ENCODE data around the gene FAM174A.

GRCh38 chr5:100603141-100603540, 68.0 kb downstream of the FAM174A start:
- TF ChIP-seq CTCF (IDR thresholded peaks at IDR 0.05), result no peak
- no peak for TF ChIP-seq POLR2AphosphoS5 (IDR thresholded peaks at IDR 0.05)
- TF ChIP-seq POLR2A (IDR thresholded peaks at IDR 0.05), result no peak
